Spleen (tissue), 11 donors: Measurements from ENCODE around the gene MAN1B1. TPM values are rescaled to one million over a fixed set of nuclear protein-coding genes. Genes with fewer than 3 reads are reported as not detected.

Source experiments
- DNase-seq: peaks from one replicate; pipeline ENCODE4 v3.0.0-alpha.2; 2020
- H3K27ac ChIP-seq, 8 donors: fragments of 200-600 bp; sonication (generic) in 7 of 8; 1 replicate in 4 of 8; 2 replicates in 4 of 8; pipeline versions ENCODE4 v1.5.0 to v1.8.0; 2016 to 2021; ENCODE audit warnings: inconsistent platforms in 4 of 8, mild to moderate bottlenecking in 4 of 8, moderate library complexity in 1 of 8
- H3K27me3 ChIP-seq, 7 donors: fragments of 200-600 bp; sonication (generic) in 6 of 7; replicated peaks in 1 of 7; 1 replicate in 4 of 7; 2 replicates in 3 of 7; pipeline versions ENCODE4 v1.5.0 to v1.8.0; 2016 to 2021; ENCODE audit warnings: inconsistent platforms in 3 of 7, mild to moderate bottlenecking in 1 of 7
- H3K36me3 ChIP-seq, 6 donors: fragments of 200-600 bp; sonication (generic) in 5 of 6; 1 replicate in 4 of 6; 2 replicates in 2 of 6; pipeline versions ENCODE4 v1.5.0 to v1.8.0; 2016 to 2021; ENCODE audit warnings: inconsistent platforms in 2 of 6
- H3K4me1 ChIP-seq, 6 donors: fragments of 200-600 bp; sonication (generic) in 5 of 6; 1 replicate in 3 of 6; 2 replicates in 3 of 6; pipeline versions ENCODE4 v1.5.0 to v1.8.0; 2016 to 2021; ENCODE audit warnings: inconsistent platforms in 3 of 6
- H3K4me3 ChIP-seq, 8 donors: fragments of 200-600 bp; sonication (generic) in 7 of 8; 1 replicate in 4 of 8; 2 replicates in 4 of 8; pipeline versions ENCODE4 v1.5.0 to v1.8.0; 2016 to 2021; ENCODE audit warnings: inconsistent platforms in 4 of 8, mild to moderate bottlenecking in 4 of 8, moderate library complexity in 2 of 8
- H3K9me3 ChIP-seq, 8 donors: fragments of 200-600 bp; sonication (generic) in 7 of 8; 1 replicate in 4 of 8; 2 replicates in 4 of 8; pipeline versions ENCODE4 v1.5.0 to v1.8.0; 2016 to 2021; ENCODE audit warnings: inconsistent platforms in 4 of 8
- POLR2A ChIP-seq, 3 donors: fragments of 450-650 bp; IDR thresholded peaks; one replicate each; pipeline ENCODE4 v1.5.1; 2017; ENCODE audit warnings: antibody characterized with exemption in 3 of 3, mild to moderate bottlenecking in 1 of 3
- POLR2AphosphoS5 ChIP-seq, 3 donors: sonication (generic); formaldehyde crosslinking; IDR thresholded peaks; one replicate each; pipeline ENCODE4 v1.5.1; 2017; ENCODE audit warnings: antibody characterized with exemption in 3 of 3
- WGBS, 5 donors: extraction: QIAGEN DNeasy Blood & Tissue Kit in 3 of 5; methylation state at CpG; one replicate each; pipeline versions ENCODE4 v1.1.5 to v1.1.7; 2013 to 2018; 5-methylcytosine and 5-hydroxymethylcytosine counted together
- intact Hi-C: fragments of 100-400 bp; cut with DNase I; formaldehyde crosslinking; loops from one replicate; pipeline ENCODE4 v1.15.0; 2023; ENCODE audit warnings: low total_unique reads
- polyA plus RNA-seq, 3 donors: library from polyadenylated mRNA; stranded (reverse); fragments of 200-250 nt; gene quantifications; one replicate each; pipeline ENCODE4 v1.2.1, GENCODE V29; 2013
- total RNA-seq, 7 donors: library from RNA; depleted of rRNA in 3 of 7; stranded (reverse); fragments of >200 nt in 3 of 7; fragmentation: NEBNext Ultra II Directional in 4 of 7; extraction: Animal tissue kit (Norgen Biotek cat#: 25700) in 4 of 7; gene quantifications; one replicate each; pipeline versions ENCODE4 v1.1.0 to v1.2.1, GENCODE V29; 2016 to 2021
- TF ChIP-seq, protein P1 (sequence below), 11 experiments: fragments of 200-600 bp in 7 of 11; fragments of 450-650 bp in 4 of 11; sonication (generic) in 4 of 11; IDR thresholded peaks in 8 of 11; conservative IDR thresholded peaks in 3 of 11; 1 replicate in 7 of 11; 2 replicates in 4 of 11; pipeline versions ENCODE4 v1.4.0 to v1.8.0; 2016 to 2021; ENCODE audit warnings: antibody characterized with exemption in 11 of 11, inconsistent platforms in 4 of 11, mild to moderate bottlenecking in 1 of 11
- donor health status: healthy with polysubstance abuse.
- donor health status: DM: no; HTN: no; CAD: no; lungs with moderate emphysema.
- donor health status: DM: no; HTN: no; CAD: no.
- donor health status: Bipolar disorder and iron deficiency.
- donor health status: healthy.
- donor health status: DM: no; HTN: no; CAD: no.
- donor health status: DM: yes; HTN: yes; CAD: no.

MAN1B1 gene
- total and polyA plus RNA-seq, 10 donors: 43.2 to 112 (median 52.8) TPM

DNA sequence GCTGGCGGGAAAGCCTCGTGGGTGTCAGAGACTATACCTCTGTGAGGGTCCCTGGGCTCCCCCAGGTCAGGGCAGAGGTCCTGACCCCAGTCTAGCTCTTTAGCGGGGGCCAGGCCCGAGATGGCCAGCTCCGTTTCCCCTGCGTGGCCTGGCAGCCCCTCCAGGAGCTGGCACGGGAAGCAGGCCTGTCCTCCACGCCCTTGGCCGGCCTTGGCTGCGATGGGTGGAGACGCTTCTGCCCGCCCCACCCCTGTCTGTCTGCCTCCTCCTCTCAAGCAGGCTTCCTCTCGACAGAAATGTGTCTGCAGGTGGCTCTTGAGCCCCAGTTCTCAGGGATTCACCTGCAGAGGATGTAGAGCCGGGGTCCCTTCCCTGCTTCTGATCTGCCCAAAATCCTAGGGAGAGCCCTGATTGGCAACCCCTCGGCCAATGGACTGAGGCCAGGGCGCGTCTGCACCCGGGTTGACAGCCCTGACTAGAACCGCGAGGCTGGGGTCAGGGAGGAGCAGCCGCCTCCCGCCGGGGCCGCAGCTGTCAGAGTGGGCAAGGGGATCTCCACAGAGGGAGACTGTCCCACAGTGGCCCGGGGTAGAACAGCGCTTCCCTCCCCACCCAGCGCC, 49.6 kb downstream of the MAN1B1 start:
- Histone ChIP-seq H3K27ac (no peak overlapping the region), H3K4me3 (no peak overlapping the region), H3K4me1 (peaks cover 4 to 27% (median 12%) of the 10 kb centered on the region in 6 donors), H3K9me3 (no peaks in the 10 kb centered on the region), H3K27me3 (peaks cover 6 to 98% (median 60%) of the 10 kb centered on the region in 7 donors), H3K36me3 (no peaks in the 10 kb centered on the region)
- intact Hi-C loops: no loop called here
- TF ChIP-seq POLR2A (IDR thresholded peaks at IDR 0.05) (no peak), POLR2AphosphoS5 (IDR thresholded peaks at IDR 0.05) (no peak)
- TF ChIP-seq, protein P1, sequence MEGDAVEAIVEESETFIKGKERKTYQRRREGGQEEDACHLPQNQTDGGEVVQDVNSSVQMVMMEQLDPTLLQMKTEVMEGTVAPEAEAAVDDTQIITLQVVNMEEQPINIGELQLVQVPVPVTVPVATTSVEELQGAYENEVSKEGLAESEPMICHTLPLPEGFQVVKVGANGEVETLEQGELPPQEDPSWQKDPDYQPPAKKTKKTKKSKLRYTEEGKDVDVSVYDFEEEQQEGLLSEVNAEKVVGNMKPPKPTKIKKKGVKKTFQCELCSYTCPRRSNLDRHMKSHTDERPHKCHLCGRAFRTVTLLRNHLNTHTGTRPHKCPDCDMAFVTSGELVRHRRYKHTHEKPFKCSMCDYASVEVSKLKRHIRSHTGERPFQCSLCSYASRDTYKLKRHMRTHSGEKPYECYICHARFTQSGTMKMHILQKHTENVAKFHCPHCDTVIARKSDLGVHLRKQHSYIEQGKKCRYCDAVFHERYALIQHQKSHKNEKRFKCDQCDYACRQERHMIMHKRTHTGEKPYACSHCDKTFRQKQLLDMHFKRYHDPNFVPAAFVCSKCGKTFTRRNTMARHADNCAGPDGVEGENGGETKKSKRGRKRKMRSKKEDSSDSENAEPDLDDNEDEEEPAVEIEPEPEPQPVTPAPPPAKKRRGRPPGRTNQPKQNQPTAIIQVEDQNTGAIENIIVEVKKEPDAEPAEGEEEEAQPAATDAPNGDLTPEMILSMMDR (IDR thresholded peaks at IDR 0.05 in 8 of 11, conservative IDR thresholded peaks at IDR 0.05 in 3 of 11): no peak
- 22 to 70% (median 34%) methylated on average over 8 to 27 of the region's 27 CpGs for WGBS, 5 donors
- no peak for DNase-seq

DNA sequence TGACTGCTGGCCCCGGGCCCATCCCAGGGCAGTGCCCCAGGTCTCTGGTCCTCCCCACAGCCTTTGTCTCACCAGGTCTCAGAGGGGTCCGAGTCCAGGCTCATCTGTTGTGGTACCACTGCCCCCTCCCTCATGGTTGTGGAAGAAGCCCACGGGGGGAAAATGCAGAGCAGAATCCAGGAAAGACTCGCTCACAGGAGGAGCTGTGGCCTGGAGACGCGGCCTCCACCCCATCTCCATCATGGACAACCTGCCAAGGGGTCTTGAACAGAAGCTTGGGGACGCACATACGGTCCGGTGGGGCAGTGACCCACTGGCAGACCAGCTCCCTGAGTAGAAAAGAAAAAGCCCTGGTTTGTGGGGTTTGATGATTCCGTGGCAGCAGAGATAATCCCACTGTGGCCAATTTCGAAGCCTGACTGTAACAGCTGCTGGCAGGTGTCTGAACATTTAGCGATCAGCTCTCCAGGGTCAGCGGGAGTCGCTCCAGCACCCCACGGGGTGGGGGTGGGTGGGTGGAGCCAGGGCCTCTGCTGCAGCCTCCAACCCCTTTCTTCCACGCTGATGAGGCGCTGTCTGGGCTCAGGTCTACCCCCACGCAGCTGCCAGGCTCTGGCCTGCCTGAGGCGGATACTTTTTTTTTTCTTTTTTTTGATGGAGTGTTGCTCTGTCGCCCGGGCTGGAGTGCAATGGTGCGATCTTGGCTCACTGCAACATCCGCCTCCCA, 50.3 kb downstream of the MAN1B1 start:
- H3K4me1 ChIP-seq: peaks cover 4 to 27% (median 12%) of the 10 kb centered on the region in 6 donors
- no peak for DNase-seq
- H3K36me3 ChIP-seq: no peaks in the 10 kb centered on the region
- H3K9me3 ChIP-seq: no peaks in the 10 kb centered on the region
- no peak overlapping the region for H3K4me3 ChIP-seq
- intact Hi-C loops: no loop called here
- no peak overlapping the region for H3K27ac ChIP-seq
- WGBS, 5 donors: 72 to 79% (median 75%) methylated on average over 21 to 23 of the region's 23 CpGs
- no peak for TF ChIP-seq POLR2A (IDR thresholded peaks at IDR 0.05)
- TF ChIP-seq POLR2AphosphoS5 (IDR thresholded peaks at IDR 0.05): no peak
- TF ChIP-seq, protein P1 (IDR thresholded peaks at IDR 0.05 in 8 of 11, conservative IDR thresholded peaks at IDR 0.05 in 3 of 11): no peak
- peaks cover 6 to 98% (median 66%) of the 10 kb centered on the region in 7 donors for H3K27me3 ChIP-seq

DNA sequence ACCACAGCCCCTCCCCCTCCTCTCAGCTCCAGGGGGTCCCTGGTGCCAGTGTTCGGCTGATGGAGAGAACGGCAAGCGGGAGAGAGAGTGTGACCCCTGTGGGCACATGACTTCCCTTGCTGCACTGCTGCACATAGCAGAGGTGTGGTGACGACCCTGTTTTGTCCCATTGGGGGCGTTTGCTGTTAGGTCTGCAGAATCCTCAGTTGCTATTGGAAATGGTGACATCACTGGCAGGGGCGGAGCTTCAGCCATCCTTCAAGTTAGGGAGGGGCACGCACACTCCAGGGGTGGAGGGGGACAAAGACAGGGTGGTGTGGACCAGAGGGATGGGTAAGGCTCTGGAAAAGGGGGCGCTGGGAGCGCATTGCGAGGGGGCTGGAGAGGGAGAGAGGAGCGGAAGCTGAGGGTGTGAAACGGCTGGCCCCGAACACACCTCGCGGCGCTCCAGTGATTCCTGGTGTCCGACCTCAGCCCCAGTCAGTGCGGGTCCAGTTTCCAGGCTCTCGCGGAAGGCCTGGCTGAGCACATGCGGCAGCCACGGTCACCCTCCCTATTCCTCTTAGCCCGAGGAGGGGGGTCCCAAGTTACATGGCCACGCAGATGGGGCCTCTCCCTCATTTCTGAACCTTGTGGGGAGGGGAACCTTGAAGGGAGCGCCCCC, 51.4 kb downstream of the MAN1B1 start:
- intact Hi-C loops: no loop called here
- H3K27ac ChIP-seq: no peak overlapping the region
- no peaks in the 10 kb centered on the region for H3K9me3 ChIP-seq
- peaks cover 4 to 27% (median 12%) of the 10 kb centered on the region in 6 donors for H3K4me1 ChIP-seq
- no peak for TF ChIP-seq POLR2A (IDR thresholded peaks at IDR 0.05)
- TF ChIP-seq, protein P1 (IDR thresholded peaks at IDR 0.05 in 8 of 11, conservative IDR thresholded peaks at IDR 0.05 in 3 of 11): no peak
- no peak for TF ChIP-seq POLR2AphosphoS5 (IDR thresholded peaks at IDR 0.05)
- peak overlapping the region in 1 of 8 donors; percentile 17 for H3K4me3 ChIP-seq
- DNase-seq: no peak
- H3K36me3 ChIP-seq: no peaks in the 10 kb centered on the region
- whole genome bisulfite sequencing, 5 donors: 7 to 10% (median 9%) methylated on average over 2 to 25 of the region's 25 CpGs
- peaks cover 6 to 100% (median 76%) of the 10 kb centered on the region in 7 donors for H3K27me3 ChIP-seq
